Subcutaneous abdominal adipose tissue (tissue), 5 donors: ENCODE measurements around the gene ASAP2.
"Not testable (repeated sequence)": the region's sequence is repeated elsewhere in the genome, so short reads cannot be mapped to it uniquely, and the experiment has no call there.

Source experiments
- H3K27ac ChIP-seq: one replicate; pipeline ENCODE4 v1.7.0; 2013; ENCODE audit warnings: low read depth, mild to moderate bottlenecking, inconsistent platforms, low read length, moderate library complexity
- H3K27me3 ChIP-seq, 5 donors: one replicate each; pipeline ENCODE4 v1.7.0; 2013; ENCODE audit warnings: low read length in 5 of 5, inconsistent platforms in 1 of 5; ENCODE audit not compliant: control insufficient read depth in 5 of 5, insufficient read depth in 4 of 5
- H3K36me3 ChIP-seq, 5 donors: one replicate each; pipeline ENCODE4 v1.7.0; 2013; ENCODE audit warnings: low read length in 5 of 5; ENCODE audit not compliant: control insufficient read depth in 5 of 5, insufficient read depth in 5 of 5
- H3K4me1 ChIP-seq, 5 donors: one replicate each; pipeline ENCODE4 v1.7.0; 2013; ENCODE audit warnings: low read length in 5 of 5, mild to moderate bottlenecking in 3 of 5, moderate library complexity in 1 of 5; ENCODE audit not compliant: control insufficient read depth in 5 of 5, insufficient read depth in 5 of 5
- H3K4me3 ChIP-seq, 5 donors: one replicate each; pipeline ENCODE4 v1.7.0; 2013; ENCODE audit warnings: low read length in 5 of 5, low read depth in 1 of 5
- H3K9ac ChIP-seq, 5 donors: one replicate each; pipeline ENCODE4 v1.7.0; 2013; ENCODE audit warnings: low read length in 5 of 5, mild to moderate bottlenecking in 4 of 5, moderate library complexity in 3 of 5
- H3K9me3 ChIP-seq, 5 donors: one replicate each; pipeline ENCODE4 v1.7.0; 2013; ENCODE audit warnings: low read length in 5 of 5; ENCODE audit not compliant: control insufficient read depth in 5 of 5
- donor health status: healthy.
- donor health status: healthy.
- donor health status: healthy.
- donor health status: healthy.
- donor health status: healthy.

Gene ASAP2

DNA sequence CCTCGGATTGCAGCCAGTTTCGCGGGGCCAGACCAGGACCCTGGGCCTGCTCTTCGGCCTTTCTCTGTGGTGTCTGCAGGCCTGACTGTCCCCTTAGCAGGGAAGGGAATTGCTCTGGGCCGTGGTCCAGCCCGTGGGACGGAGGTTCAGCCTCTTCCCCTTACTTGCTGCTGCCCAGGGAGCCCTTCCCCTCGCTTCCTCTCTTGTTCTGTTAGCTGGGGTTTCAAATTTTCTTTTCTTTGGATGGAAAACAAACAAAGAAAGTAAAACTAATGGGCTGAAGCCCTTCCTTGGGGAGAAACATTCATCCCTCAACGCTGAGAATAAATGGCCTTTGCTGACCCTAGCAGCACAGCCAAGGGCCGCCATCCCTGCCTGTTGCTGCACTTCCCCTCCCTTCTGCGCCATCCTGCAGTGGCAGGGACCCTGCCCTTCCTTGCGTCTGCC, 52.4 kb downstream of the ASAP2 start:
- no peaks in the 10 kb centered on the region for H3K27me3 ChIP-seq
- H3K9me3 ChIP-seq: no peaks in the 10 kb centered on the region
- H3K27ac ChIP-seq: peak overlapping the region; percentile 78
- H3K9ac ChIP-seq: peak overlapping the region in 1 of 5 donors; percentile 57
- H3K36me3 ChIP-seq: no peaks in the 10 kb centered on the region
- H3K4me3 ChIP-seq: peak overlapping the region in 4 of 5 donors; percentile 13 to 23 (median 22)
- peaks cover 35 to 85% (median 67%) of the 10 kb centered on the region in 5 donors for H3K4me1 ChIP-seq

DNA sequence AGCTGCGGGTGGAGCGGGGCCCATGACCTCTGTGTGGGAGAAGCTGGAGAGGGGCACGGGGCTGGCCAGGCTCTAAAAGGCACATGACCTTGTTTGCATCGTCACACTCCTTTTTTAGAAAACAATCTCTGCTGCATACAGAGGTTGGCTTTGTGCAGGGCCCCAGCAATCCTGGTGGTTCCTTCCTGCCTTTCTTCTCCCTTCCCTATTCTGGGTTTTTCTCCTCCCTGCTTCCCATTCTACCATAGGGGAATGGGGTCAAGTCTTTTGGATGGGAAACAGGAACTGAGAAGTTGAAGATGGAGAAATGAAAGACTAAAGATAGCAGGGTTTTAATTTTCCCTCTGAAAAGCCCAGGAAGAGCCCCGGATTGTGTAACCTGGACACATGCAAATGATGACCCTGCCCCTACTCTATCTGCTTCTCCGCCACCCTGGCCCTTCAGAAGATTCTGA, 53.9 kb downstream of the ASAP2 start:
- H3K36me3 ChIP-seq: no peaks in the 10 kb centered on the region
- peak overlapping the region in 2 of 5 donors; percentile 25 to 28 for H3K9ac ChIP-seq
- H3K27ac ChIP-seq: peak overlapping the region; percentile 78
- H3K4me3 ChIP-seq: peak overlapping the region in 1 of 5 donors; percentile 10
- H3K27me3 ChIP-seq: no peaks in the 10 kb centered on the region
- peaks cover 37 to 93% (median 72%) of the 10 kb centered on the region in 5 donors for H3K4me1 ChIP-seq
- H3K9me3 ChIP-seq: no peaks in the 10 kb centered on the region

- peaks cover 37 to 86% (median 72%) of the 10 kb centered on the region in 5 donors for H3K4me1 ChIP-seq
Measured at GRCh38 chr2:9261231-9261883, 54.7 kb downstream of the ASAP2 start.

DNA sequence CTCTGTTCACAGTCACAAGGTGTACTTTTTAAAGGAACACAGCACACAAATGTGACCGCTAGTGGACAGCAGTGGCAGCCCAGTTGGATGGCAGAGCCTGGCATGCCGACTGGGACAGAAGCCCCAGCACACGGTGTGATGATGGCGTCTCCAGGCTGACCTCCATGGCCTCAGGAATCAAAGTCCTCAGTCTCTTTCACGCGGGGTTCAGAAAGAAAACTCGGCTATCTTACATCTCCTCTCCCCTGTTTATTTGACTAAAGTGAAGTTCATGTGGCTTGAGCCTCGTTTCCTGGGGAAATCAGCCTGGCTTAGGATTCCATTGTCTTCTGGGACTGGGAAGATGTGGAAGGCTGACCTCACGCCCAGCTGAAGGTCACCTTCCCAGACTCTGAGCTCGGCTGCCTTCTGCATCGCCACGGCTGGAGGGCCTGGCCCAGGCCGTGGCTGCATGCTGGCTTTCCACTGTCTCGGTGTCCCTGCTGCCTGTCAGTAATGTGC, 56.1 kb downstream of the ASAP2 start:
- no peaks in the 10 kb centered on the region for H3K9me3 ChIP-seq
- peaks cover 34 to 75% (median 66%) of the 10 kb centered on the region in 5 donors for H3K4me1 ChIP-seq
- peak overlapping the region in 3 of 5 donors; percentile 25 to 48 (median 31) for H3K9ac ChIP-seq
- H3K27me3 ChIP-seq: no peaks in the 10 kb centered on the region
- H3K27ac ChIP-seq: peak overlapping the region; percentile 78
- H3K36me3 ChIP-seq: no peaks in the 10 kb centered on the region
- peak overlapping the region in 3 of 5 donors; percentile 4 to 44 (median 5) for H3K4me3 ChIP-seq

More at GRCh38 chr2:9261231-9261883, 54.7 kb downstream of the ASAP2 start:
- Histone ChIP-seq H3K9me3 (no peaks in the 10 kb centered on the region), H3K27ac (peak overlapping the region; percentile 78), H3K27me3 (no peaks in the 10 kb centered on the region), H3K36me3 (no peaks in the 10 kb centered on the region), H3K4me3 (peak overlapping the region in 1 of 5 donors; percentile 26), H3K9ac (peak overlapping the region; percentile 6 to 28 (median 24))

DNA sequence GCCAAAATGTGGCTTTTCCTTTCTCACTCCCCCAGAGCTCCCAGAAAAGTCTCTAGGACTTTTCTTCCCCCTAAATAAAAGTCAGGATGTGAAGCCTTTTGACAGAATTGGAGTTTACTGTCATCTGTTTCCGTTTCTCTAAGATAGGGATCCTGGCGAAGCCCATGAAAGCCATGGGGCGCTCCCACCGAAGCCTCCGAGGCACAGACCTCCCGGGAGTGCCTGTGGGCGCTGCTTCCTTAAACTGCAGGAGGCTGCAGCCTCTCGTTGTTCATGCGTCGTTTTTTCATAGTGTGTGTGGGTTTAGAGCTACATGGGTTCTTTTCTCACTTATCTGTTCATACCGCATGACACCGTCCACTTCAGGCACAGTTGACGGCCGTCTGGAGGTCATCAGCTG, 56.8 kb downstream of the ASAP2 start:
- Histone ChIP-seq H3K4me3 (peak overlapping the region in 3 of 5 donors; percentile 4 to 44 (median 5)), H3K9me3 (no peaks in the 10 kb centered on the region), H3K9ac (peak overlapping the region in 2 of 5 donors; percentile 0 to 48), H3K4me1 (peaks cover 33 to 69% (median 60%) of the 10 kb centered on the region in 5 donors), H3K36me3 (no peaks in the 10 kb centered on the region), H3K27ac (peak overlapping the region; percentile 78), H3K27me3 (no peaks in the 10 kb centered on the region)

DNA sequence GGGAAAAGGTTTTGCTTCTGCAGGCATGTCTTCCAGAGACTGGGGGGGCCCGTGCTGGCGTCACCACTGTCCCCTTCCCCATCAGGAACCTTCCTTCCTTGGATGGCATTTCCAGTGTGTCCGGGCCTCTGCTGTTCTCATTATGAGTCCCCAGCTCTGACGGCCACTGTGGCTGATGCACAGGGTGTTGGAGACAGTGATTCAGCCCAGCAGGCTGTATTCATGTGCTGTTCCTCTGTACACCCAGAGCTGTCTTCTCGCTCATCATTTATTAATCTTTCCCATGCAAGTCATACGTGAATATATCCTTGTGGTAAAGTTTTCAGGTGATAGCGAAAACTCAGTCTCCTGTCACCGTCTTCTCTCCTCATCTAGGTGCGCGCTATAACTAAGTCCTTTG, 57.7 kb downstream of the ASAP2 start:
- Histone ChIP-seq H3K27ac (no peak overlapping the region), H3K9me3 (no peaks in the 10 kb centered on the region), H3K4me1 (peaks cover 25 to 66% (median 52%) of the 10 kb centered on the region in 5 donors), H3K27me3 (no peaks in the 10 kb centered on the region), H3K36me3 (no peaks in the 10 kb centered on the region), H3K9ac (no peak overlapping the region), H3K4me3 (no peak overlapping the region)

DNA sequence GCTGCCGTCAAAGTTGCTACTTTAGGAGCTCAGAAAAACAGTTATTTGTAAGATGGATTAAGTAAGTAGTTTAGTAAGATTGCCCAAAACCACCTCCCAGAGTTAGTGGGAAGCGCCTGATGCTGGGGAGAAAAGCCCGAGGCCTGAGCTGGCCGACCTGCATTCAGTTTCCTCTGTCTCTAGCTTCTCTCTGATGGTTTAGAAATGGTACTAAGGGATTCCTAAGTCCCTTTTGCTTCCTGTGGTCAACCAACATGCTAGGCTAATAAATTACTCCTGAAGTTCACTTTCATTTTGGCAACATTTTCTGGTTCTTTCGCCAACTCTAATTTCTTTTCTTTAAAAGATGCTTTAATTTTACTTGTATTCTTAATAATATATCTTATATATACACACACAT, 60.1 kb downstream of the ASAP2 start:
- no peak overlapping the region for H3K27ac ChIP-seq

GRCh38 chr2:9267286-9267685, 60.7 kb downstream of the ASAP2 start:
- H3K4me1 ChIP-seq: peaks cover 7 to 36% (median 22%) of the 10 kb centered on the region in 5 donors
- not testable (repeated sequence) for H3K27ac ChIP-seq

More for the DNA sequence above, 60.1 kb downstream of the ASAP2 start:
- no peak overlapping the region for H3K9ac ChIP-seq
- peaks cover 9 to 41% (median 28%) of the 10 kb centered on the region in 5 donors for H3K4me1 ChIP-seq
- no peaks in the 10 kb centered on the region for H3K9me3 ChIP-seq
- H3K36me3 ChIP-seq: no peaks in the 10 kb centered on the region
- H3K27me3 ChIP-seq: no peaks in the 10 kb centered on the region
- H3K4me3 ChIP-seq: no peak overlapping the region

GRCh38 chr2:9268301-9269080, 61.9 kb downstream of the ASAP2 start:
- no peaks in the 10 kb centered on the region for H3K36me3 ChIP-seq
- H3K9ac ChIP-seq: peak overlapping the region in 1 of 5 donors; percentile 34
- no peak overlapping the region for H3K27ac ChIP-seq
- H3K27me3 ChIP-seq: no peaks in the 10 kb centered on the region
- no peak overlapping the region for H3K4me3 ChIP-seq
- peaks cover 2 to 24% (median 10%) of the 10 kb centered on the region in 5 donors for H3K4me1 ChIP-seq
- H3K9me3 ChIP-seq: no peaks in the 10 kb centered on the region

More at GRCh38 chr2:9267286-9267685, 60.7 kb downstream of the ASAP2 start:
- H3K36me3 ChIP-seq, H3K4me3 ChIP-seq, H3K9ac ChIP-seq, H3K9me3 ChIP-seq, H3K27me3 ChIP-seq: not testable (repeated sequence)
